ENCODE measurements around the gene HMGXB3. TPM values are rescaled to one million over a fixed set of nuclear protein-coding genes. Genes with fewer than 3 reads are reported as not detected.
A peak's percentile ranks its signal among the peaks of the same experiment; 100 is the strongest.

Gene HMGXB3
- total and polyA plus RNA-seq, 2 of the 13 experiments (the other 11 are each of a cell fraction or from before 2014, with no cell fraction given) = 18.8 to 23.8 TPM

GRCh38 chr5:149979896-149980295 is 20.6 kb upstream of the HMGXB3 start:
- TF ChIP-seq SMC3 (IDR thresholded peaks at IDR 0.05; ENCODE audit: low read length) (no peak), EP300 (IDR thresholded peaks at IDR 0.05; ENCODE audit: low read depth in 2 of 2, low read length in 2 of 2) (0 out of 4 replicates have a peak, but pooled peaks of 1 of the 2 experiments have one; percentile 5), EP300 (CRISPR knock-in tag; IDR thresholded peaks at IDR 0.05; ENCODE audit: borderline replicate concordance) (no peak), CHCHD3 (CRISPR knock-in tag; IDR thresholded peaks at IDR 0.05) (no peak), ARID5B (CRISPR knock-in tag; IDR thresholded peaks at IDR 0.05) (0 out of 2 replicates have a peak, but pooled peaks have one; percentile 21), HNF1A (IDR thresholded peaks at IDR 0.05; ENCODE audit: low read depth) (peak; percentile 74), HNF1A (CRISPR knock-in tag; IDR thresholded peaks at IDR 0.05; ENCODE audit: borderline replicate concordance) (peak; percentile 37; the same call in 1 of the 2 replicates), PAXIP1 (CRISPR knock-in tag; conservative IDR thresholded peaks at IDR 0.05) (0 out of 2 replicates have a peak, but pooled peaks have one; percentile 38), HNRNPUL1 (IDR thresholded peaks at IDR 0.05; ENCODE audit: low read depth, low read length) (0 out of 2 replicates have a peak, but pooled peaks have one; percentile 27), ZMAT3 (CRISPR knock-in tag; conservative IDR thresholded peaks at IDR 0.05) (no peak)
- 4% methylated on average over 1 of the region's 1 CpG for WGBS (ENCODE audit: low lambda C conversion rate)

More at GRCh38 chr5:149979896-149980295, 20.6 kb upstream of the HMGXB3 start:
- H3K4me3 ChIP-seq (replicated peaks in 1 of 3; ENCODE audit: insufficient read depth in 1 of 3, low read depth in 2 of 3, low read length in 3 of 3) = no peak overlapping the region
- H3K79me2 ChIP-seq (ENCODE audit: insufficient read depth, low read length) = no peaks in the 10 kb centered on the region
- no peaks in the 10 kb centered on the region for H3K36me3 ChIP-seq (replicated peaks in 1 of 2; ENCODE audit: control insufficient read depth in 1 of 2, insufficient read depth in 2 of 2, low read length in 2 of 2)
- H3K27ac ChIP-seq (ENCODE audit: extremely low read length, insufficient read depth, low read length) = no peak overlapping the region
- intact Hi-C loops (cut with micrococcal nuclease; ENCODE audit: unreplicated experiment) = no loop called here
- H2AFZ ChIP-seq (ENCODE audit: low read length) = no peak overlapping the region
- peak overlapping the region; percentile 41; the same call in 1 of the 2 replicates for H3K4me2 ChIP-seq (ENCODE audit: low read depth, low read length)
- no peak for ATAC-seq
- H4K20me1 ChIP-seq (ENCODE audit: insufficient read depth, low read length) = no peaks in the 10 kb centered on the region
- H3K9ac ChIP-seq (ENCODE audit: insufficient read depth, low read depth, low read length) = no peak overlapping the region
- ChIA-PET CTCF (ENCODE audit: low intra/inter-chr PET ratio, low total read pairs) (no interaction called here), POLR2A (interaction anchor here (1.1 kb wide), 1 partner anchor 18 kb away, joined by 3 read pairs; no protein-coding TSS in a partner anchor)
- no peak for DNase-seq (ENCODE audit: low spot score)
- FAIRE-seq = peak; percentile 28
- no TSS peak for BruUV-seq (replicated peaks)
- H3K4me1 ChIP-seq (ENCODE audit: insufficient read depth, low read length) = peaks cover 67% of the 10 kb centered on the region
- H3K9me3 ChIP-seq (ENCODE audit: low read length) = no peaks in the 10 kb centered on the region
- in situ Hi-C loops (cut with HindIII; ENCODE audit: extremely low pct_ligation_motif_present, low pct_unique_long_range_greater_than_20kb) = loop anchor here (25.0 kb wide), 1 partner anchor 343 kb away; no protein-coding TSS in a partner anchor
- no peaks in the 10 kb centered on the region for H3K27me3 ChIP-seq (ENCODE audit: control insufficient read depth in 1 of 2, insufficient read depth in 2 of 2, low read length in 2 of 2)
